ENCODE results near the gene MALT1. TPM values are rescaled to one million over a fixed set of nuclear protein-coding genes. Genes with fewer than 3 reads are reported as not detected.
A peak's percentile ranks its signal among the peaks of the same experiment; 100 is the strongest.

The MALT1 gene
- total RNA-seq, 1 donor from 2014 or later: 29.7 TPM

DNA sequence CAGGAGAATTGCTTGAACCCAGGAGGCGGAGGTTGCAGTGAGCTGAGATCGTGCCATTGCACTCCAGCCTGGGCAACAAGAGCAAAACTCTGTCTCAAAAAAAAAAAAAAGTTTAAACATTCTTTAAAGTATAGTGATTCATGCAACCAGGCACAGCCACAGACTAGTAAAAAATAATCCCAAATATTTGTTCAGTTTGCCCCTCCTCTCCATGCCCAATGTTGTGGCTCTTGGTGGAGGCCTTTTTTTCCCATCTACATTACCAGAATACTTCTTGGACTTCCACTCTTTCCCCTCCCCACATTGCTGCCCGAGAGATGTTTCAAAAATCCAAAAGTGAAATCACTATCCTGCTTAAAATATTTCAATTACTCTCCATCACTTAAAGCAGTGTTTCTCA, 5.1 kb upstream of the MALT1 start:
- Mint-ChIP-seq H3K4me3 (no peak overlapping the region), H3K27ac (no peak overlapping the region), H3K4me1 (ENCODE audit: unreplicated experiment) (no peaks in the 10 kb centered on the region), H3K27me3 (peaks cover 18% of the 10 kb centered on the region), H3K9me3 (no peaks in the 10 kb centered on the region), H3K36me3 (no peaks in the 10 kb centered on the region)
- TF ChIP-seq, protein P1, sequence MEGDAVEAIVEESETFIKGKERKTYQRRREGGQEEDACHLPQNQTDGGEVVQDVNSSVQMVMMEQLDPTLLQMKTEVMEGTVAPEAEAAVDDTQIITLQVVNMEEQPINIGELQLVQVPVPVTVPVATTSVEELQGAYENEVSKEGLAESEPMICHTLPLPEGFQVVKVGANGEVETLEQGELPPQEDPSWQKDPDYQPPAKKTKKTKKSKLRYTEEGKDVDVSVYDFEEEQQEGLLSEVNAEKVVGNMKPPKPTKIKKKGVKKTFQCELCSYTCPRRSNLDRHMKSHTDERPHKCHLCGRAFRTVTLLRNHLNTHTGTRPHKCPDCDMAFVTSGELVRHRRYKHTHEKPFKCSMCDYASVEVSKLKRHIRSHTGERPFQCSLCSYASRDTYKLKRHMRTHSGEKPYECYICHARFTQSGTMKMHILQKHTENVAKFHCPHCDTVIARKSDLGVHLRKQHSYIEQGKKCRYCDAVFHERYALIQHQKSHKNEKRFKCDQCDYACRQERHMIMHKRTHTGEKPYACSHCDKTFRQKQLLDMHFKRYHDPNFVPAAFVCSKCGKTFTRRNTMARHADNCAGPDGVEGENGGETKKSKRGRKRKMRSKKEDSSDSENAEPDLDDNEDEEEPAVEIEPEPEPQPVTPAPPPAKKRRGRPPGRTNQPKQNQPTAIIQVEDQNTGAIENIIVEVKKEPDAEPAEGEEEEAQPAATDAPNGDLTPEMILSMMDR (conservative IDR thresholded peaks at IDR 0.05): no peak
- DNase-seq (ENCODE audit: extremely low spot score, unreplicated experiment): no peak

GRCh38 chr18:58668211-58668610, 3.1 kb upstream of the MALT1 start:
- H3K4me1 Mint-ChIP-seq (ENCODE audit: unreplicated experiment): no peaks in the 10 kb centered on the region
- no peaks in the 10 kb centered on the region for H3K36me3 Mint-ChIP-seq
- DNase-seq (ENCODE audit: extremely low spot score, unreplicated experiment): no peak
- H3K27me3 Mint-ChIP-seq: peaks cover 18% of the 10 kb centered on the region
- TF ChIP-seq, protein P1 (conservative IDR thresholded peaks at IDR 0.05): no peak
- H3K4me3 Mint-ChIP-seq: no peak overlapping the region
- H3K27ac Mint-ChIP-seq: no peak overlapping the region
- no peaks in the 10 kb centered on the region for H3K9me3 Mint-ChIP-seq

DNA sequence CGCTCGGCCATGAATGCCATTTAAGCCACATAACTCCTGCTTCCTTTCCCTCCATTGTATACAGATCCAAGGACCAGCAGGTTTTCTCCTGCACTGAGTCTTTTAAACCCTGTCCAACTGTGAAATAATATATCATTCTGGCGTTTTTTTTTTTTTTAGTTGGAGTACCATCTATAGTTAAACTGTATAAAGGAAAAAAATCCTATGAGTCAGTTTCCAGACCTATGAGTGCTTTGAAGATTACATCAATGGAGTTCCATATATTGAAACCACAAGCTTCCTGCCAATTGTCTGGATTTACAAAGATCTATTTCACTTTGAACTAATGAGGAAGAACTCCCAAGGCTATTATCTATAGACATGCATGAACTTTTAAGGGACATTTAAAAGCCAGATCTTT, 2.4 kb upstream of the MALT1 start:
- Mint-ChIP-seq H3K27me3 (peaks cover 18% of the 10 kb centered on the region), H3K9me3 (no peaks in the 10 kb centered on the region), H3K4me3 (no peak overlapping the region), H3K27ac (no peak overlapping the region), H3K36me3 (peaks cover 2% of the 10 kb centered on the region), H3K4me1 (ENCODE audit: unreplicated experiment) (peaks cover 2% of the 10 kb centered on the region)
- no peak for DNase-seq (ENCODE audit: extremely low spot score, unreplicated experiment)
- TF ChIP-seq, protein P1 (conservative IDR thresholded peaks at IDR 0.05): no peak

DNA sequence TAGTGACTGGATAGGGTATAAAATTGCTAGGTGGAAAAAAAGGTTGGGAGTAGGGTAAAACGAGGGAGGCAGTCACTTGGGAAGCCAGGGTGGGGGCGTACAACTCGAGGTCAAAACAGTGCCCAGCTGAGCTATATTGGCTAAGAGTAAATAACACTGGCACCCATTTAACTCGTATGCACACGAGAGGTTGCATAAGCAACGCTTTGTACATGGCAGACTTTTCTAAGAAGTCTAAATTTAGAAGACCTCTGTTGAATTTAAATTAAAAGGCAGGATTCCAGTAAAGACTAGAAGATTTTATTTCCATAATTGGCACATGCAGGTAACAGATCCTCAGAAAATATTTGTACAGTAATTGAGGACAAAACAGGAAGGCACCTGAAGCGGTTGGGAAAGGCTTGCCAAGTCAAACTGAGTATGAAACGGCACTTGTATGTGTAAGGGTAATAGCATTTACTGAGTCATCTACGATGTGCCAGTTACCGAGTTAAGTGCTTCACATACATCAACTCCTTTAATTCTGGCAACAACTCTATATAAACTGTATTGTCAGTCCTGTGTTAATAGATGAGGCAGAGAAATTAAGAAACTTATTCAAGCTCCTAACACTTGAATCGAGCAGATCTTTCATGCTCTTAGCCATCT, 1.4 kb upstream of the MALT1 start:
- Mint-ChIP-seq H3K4me3 (peak overlapping the region; percentile 91), H3K36me3 (peaks cover 12% of the 10 kb centered on the region), H3K4me1 (ENCODE audit: unreplicated experiment) (peaks cover 12% of the 10 kb centered on the region), H3K27ac (no peak overlapping the region), H3K27me3 (peaks cover 18% of the 10 kb centered on the region), H3K9me3 (no peaks in the 10 kb centered on the region)
- DNase-seq (ENCODE audit: extremely low spot score, unreplicated experiment): no peak
- TF ChIP-seq, protein P1 (conservative IDR thresholded peaks at IDR 0.05): no peak

- H3K27me3 Mint-ChIP-seq: peaks cover 15% of the 10 kb centered on the region
- H3K36me3 Mint-ChIP-seq: peaks cover 12% of the 10 kb centered on the region
- H3K4me3 Mint-ChIP-seq: peak overlapping the region; percentile 91
- H3K4me1 Mint-ChIP-seq (ENCODE audit: unreplicated experiment): peaks cover 14% of the 10 kb centered on the region
- H3K27ac Mint-ChIP-seq: peak overlapping the region; percentile 80
- TF ChIP-seq, protein P1 (conservative IDR thresholded peaks at IDR 0.05): no peak
- no peak for DNase-seq (ENCODE audit: extremely low spot score, unreplicated experiment)
- no peaks in the 10 kb centered on the region for H3K9me3 Mint-ChIP-seq
Observed at GRCh38 chr18:58670404-58671110, 708 bp upstream of the MALT1 start.

All from type B pancreatic cell (in vitro differentiated cells).